Left ventricle myocardium inferior (tissue), 1 donor: ENCODE results near the gene COL23A1. TPM values are rescaled to one million over a fixed set of nuclear protein-coding genes. Genes with fewer than 3 reads are reported as not detected.

Experiments used
- DNase-seq: peaks from one replicate; pipeline ENCODE4 v3.0.0-alpha.2; 2020
- H3K27ac ChIP-seq: fragments of 200-600 bp; replicated peaks from 2 replicates; pipeline ENCODE4 v1.8.0; 2021
- H3K27me3 ChIP-seq: fragments of 200-600 bp; 2 replicates; pipeline ENCODE4 v1.8.0; 2021; ENCODE audit warnings: low read depth
- H3K36me3 ChIP-seq: fragments of 200-600 bp; 2 replicates; pipeline ENCODE4 v1.8.0; 2021
- H3K4me1 ChIP-seq: fragments of 200-600 bp; 2 replicates; pipeline ENCODE4 v1.8.0; 2021
- H3K4me3 ChIP-seq: fragments of 200-600 bp; 2 replicates; pipeline ENCODE4 v1.8.0; 2021; ENCODE audit warnings: mild to moderate bottlenecking, moderate library complexity
- H3K9me3 ChIP-seq: fragments of 200-600 bp; replicated peaks from 2 replicates; pipeline ENCODE4 v1.8.0; 2021
- CTCF ChIP-seq: fragments of 200-600 bp; IDR thresholded peaks from 2 replicates; pipeline ENCODE4 v1.8.0; 2021; ENCODE audit warnings: antibody characterized with exemption, mild to moderate bottlenecking, borderline replicate concordance
- intact Hi-C: fragments of 100-400 bp; cut with micrococcal nuclease; formaldehyde crosslinking; loops from one replicate; pipeline ENCODE4 v1.11.0; 2022
- total RNA-seq: library from RNA; stranded (reverse); fragmentation: NEBNext Ultra II Directional; extraction: Animal tissue kit (Norgen Biotek cat#: 25700); gene quantifications from one replicate; pipeline ENCODE4 v1.2.1, GENCODE V29; 2021
- donor health status: DM: no; HTN: yes; CAD: no; lungs with severe emphysema.

Gene COL23A1
- total RNA-seq, 1 donor from 2014 or later: 27.4 TPM

DNA sequence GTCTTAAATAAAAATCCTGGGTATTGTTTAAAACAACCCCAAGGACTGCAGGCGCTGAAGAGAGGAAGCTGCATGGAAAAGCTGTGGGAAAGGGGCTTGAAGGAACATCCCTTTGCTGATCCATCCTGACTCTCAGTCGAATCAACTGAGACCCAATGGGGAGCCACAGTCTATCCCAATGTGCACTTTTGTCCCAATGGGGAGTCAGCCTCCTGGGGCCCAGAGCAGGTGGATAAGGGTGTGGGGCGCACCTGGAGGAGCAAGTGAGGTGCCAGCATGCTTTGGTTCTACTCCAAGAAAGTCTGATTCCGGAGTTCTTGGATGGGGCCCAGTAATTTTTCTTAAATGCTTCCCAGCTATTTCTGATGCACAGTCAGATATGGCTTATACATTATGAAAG is 118.1 kb downstream of the COL23A1 start:
- H3K27ac ChIP-seq: no peak overlapping the region
- no peaks in the 10 kb centered on the region for H3K27me3 ChIP-seq
- peaks cover 16% of the 10 kb centered on the region for H3K4me1 ChIP-seq
- TF ChIP-seq CTCF: no peak
- DNase-seq: no peak
- intact Hi-C loops: no loop called here
- H3K4me3 ChIP-seq: no peak overlapping the region
- peaks cover 7% of the 10 kb centered on the region for H3K9me3 ChIP-seq
- H3K36me3 ChIP-seq: no peaks in the 10 kb centered on the region

DNA sequence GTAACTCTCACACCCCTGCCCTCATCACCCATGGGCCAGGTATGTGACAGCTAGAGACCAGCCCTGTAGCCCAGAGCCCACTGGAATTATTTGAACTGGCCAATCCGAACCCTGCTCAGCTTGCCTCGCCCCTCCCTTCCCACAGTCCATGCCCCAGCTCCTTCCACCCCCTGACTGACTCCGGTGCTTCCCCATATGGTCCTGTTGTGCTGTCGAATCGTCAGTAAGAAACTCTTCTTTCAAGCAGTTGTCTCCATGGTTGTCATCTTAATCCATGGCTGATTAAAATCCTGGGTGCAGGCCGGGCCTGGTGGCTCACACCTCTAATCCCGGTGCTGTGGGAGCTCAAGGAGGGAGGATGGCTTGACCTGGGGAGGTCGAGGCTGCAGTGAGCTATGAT is 118.5 kb downstream of the COL23A1 start:
- no peak for TF ChIP-seq CTCF
- no peak for DNase-seq

GRCh38 chr5:178470760-178471025 is 119.5 kb downstream of the COL23A1 start:
- intact Hi-C loops: no loop called here
- no peak overlapping the region for H3K27ac ChIP-seq
- H3K9me3 ChIP-seq: peaks cover 2% of the 10 kb centered on the region
- no peaks in the 10 kb centered on the region for H3K36me3 ChIP-seq
- H3K4me3 ChIP-seq: no peak overlapping the region
- H3K4me1 ChIP-seq: peaks cover 20% of the 10 kb centered on the region
- no peak for DNase-seq
- H3K27me3 ChIP-seq: no peaks in the 10 kb centered on the region
- no peak for TF ChIP-seq CTCF

More for the DNA sequence above, 118.5 kb downstream of the COL23A1 start:
- intact Hi-C loops: no loop called here
- Histone ChIP-seq H3K36me3 (no peaks in the 10 kb centered on the region), H3K4me3 (no peak overlapping the region), H3K27me3 (no peaks in the 10 kb centered on the region), H3K9me3 (peaks cover 7% of the 10 kb centered on the region), H3K27ac (no peak overlapping the region), H3K4me1 (peaks cover 20% of the 10 kb centered on the region)

DNA sequence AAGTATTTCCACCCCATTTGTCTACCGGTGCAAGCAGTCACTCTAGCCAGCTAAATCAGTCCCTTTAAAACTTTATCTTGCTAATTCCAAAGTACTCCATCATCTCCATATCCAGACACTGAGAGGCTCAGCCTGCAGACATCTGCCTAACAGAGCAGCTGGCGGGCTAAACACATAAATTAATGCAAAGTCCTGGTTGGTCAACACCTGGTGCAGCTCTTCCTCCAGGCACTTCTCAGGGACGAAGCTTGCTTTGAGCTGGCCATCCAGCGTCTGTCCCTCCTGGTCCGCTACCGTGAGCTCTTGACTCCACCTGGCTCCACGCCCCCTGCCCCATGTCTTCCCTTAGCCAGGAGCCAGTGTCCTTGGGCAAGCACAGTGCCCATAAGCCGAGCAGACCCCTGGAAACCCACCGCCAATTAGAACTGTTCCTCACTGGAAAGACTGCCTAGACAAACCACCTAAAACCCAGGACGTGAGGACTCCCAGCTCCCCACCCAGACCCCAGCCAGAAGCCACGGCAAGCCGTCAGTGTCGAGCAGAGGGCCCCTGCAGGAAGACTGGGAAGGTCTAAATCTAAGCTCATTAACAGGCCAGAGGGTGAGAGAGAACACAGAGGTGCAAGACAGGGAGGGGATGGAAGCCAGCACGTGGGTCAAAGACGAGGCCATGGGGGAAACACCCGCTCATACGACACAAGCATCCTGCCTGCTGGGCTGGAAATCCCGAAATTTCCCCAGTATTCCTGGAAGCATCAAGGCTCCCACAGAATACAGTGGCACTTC is 120.0 kb downstream of the COL23A1 start:
- intact Hi-C loops: no loop called here
- TF ChIP-seq CTCF: no peak
- DNase-seq: no peak

GRCh38 chr5:178469011-178469974 is 120.9 kb downstream of the COL23A1 start:
- H3K9me3 ChIP-seq: no peaks in the 10 kb centered on the region
- no peak for TF ChIP-seq CTCF

More for the DNA sequence above, 120.0 kb downstream of the COL23A1 start:
- H3K4me1 ChIP-seq: peaks cover 20% of the 10 kb centered on the region
- no peaks in the 10 kb centered on the region for H3K36me3 ChIP-seq
- H3K4me3 ChIP-seq: no peak overlapping the region
- no peaks in the 10 kb centered on the region for H3K9me3 ChIP-seq
- no peaks in the 10 kb centered on the region for H3K27me3 ChIP-seq
- no peak overlapping the region for H3K27ac ChIP-seq

More at GRCh38 chr5:178469011-178469974, 120.9 kb downstream of the COL23A1 start:
- H3K36me3 ChIP-seq: no peaks in the 10 kb centered on the region
- no peak overlapping the region for H3K27ac ChIP-seq
- peaks cover 20% of the 10 kb centered on the region for H3K4me1 ChIP-seq
- no peak overlapping the region for H3K4me3 ChIP-seq
- intact Hi-C loops: no loop called here
- H3K27me3 ChIP-seq: no peaks in the 10 kb centered on the region
- DNase-seq: no peak
